NCI-H510A treated with DMSO at 0.1 percent for 48 hours (cell line): ENCODE data around the gene KRT75.

Experiments used
- DNase-seq: peaks from one replicate; lab custom pipeline; 2025; lab: John Stamatoyannopoulos, UW

KRT75 gene

DNA sequence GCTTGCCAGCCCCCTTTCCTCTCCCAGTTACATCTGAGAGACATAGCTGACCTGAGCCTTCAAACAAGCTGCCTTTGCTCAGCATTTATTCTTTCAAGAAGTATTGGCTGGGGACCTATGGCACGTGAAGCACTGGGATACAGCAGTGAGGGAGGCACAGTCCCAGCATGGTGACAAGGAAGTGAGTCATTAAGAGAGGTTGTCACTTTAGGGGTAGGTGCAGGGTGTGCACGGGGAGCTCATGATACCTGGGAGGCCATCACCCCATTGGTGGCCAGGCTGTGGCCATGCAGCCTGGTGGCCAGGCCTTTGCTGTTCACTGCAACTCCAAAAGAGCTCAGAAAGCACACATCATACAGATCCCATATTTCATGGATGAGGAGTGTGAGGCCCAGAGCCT, 5.7 kb upstream of the KRT75 start:
- DNase-seq: no peak

DNA sequence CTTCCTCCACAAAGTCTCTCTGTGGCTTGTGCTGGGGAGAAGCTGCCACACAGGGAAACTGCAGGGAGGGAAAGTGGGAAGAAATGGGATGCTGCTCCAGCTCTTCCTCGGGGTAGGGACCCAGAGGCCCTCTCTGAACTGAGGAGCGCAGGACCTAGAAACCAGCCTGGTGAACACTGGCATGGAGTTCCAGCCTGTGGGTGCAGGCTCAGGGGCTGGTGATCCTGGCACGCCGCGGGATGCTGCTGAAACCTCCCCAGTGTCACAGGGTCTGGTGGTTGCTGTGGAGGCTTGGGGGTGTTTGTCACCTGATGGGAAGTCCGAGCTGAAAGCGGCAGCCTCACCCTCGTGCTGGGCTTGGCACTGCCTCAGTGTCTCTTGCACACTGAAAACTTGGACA, 5.2 kb upstream of the KRT75 start:
- DNase-seq: no peak

DNA sequence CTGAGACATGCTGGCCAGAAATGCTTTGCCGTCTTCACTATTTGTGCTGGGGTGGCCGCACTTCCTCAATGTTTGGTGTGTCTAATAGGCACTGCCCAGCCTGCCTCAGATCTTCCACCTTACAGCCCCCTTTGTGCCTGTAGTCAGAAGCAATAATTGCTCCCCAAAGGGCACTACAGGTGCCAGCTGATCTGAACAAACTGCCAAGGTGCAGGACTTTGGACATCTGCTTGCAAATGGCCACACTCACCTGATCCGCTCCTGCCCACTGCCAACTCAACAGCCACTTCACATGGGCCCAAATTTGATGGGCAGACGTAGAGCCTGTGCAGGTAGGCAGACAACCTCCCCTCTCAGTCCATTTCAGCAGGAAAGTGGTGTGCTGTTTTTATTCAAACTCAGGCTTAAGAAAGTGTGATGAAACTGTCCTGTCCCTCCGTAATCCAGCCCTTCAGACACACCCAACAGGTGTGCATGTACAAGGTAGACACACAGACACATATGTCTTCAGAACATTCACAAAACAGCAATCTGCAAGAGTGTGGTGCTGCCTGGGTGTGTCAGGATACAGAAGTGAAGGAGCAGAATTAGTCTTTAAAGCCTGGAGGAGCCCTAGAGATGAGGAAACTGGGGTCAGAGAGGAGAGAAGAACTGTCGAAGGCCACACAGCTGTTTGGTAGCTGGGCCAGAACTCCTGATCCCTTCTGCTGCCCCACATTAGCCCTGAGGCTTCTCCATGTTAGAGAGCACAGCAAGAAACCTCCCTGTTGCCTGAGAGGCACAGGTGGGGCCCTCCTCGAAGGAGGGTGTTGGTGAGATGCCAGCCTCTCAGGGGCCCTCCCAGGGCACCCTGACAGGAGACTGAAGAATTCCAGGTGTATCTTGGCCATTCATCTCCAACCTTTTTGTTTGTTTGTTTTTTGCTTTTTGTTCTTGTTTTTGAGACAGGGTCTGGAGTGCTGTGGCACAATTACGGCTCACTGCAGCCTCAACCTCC, 4.4 kb upstream of the KRT75 start:
- no peak for DNase-seq

DNA sequence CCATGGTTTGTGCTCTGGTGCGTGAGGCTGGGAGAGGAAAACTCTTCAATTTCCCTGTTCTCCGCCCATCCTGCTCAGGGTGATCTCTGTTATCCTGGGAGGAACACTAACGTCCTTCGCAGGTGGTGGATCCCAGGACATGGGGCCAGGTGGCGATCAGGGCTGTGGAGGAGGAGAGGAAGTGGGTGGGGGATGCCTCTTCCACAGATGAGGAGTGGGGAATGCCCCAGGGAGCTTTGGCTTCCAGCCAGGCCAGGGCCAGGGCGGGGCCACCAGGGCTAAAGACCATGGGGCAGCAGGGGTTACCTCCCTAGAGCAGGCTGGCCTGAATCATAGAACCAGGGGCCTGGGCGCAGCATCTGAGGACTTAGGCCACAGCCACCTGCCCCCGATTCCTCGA, 3.3 kb upstream of the KRT75 start:
- DNase-seq: no peak

DNA sequence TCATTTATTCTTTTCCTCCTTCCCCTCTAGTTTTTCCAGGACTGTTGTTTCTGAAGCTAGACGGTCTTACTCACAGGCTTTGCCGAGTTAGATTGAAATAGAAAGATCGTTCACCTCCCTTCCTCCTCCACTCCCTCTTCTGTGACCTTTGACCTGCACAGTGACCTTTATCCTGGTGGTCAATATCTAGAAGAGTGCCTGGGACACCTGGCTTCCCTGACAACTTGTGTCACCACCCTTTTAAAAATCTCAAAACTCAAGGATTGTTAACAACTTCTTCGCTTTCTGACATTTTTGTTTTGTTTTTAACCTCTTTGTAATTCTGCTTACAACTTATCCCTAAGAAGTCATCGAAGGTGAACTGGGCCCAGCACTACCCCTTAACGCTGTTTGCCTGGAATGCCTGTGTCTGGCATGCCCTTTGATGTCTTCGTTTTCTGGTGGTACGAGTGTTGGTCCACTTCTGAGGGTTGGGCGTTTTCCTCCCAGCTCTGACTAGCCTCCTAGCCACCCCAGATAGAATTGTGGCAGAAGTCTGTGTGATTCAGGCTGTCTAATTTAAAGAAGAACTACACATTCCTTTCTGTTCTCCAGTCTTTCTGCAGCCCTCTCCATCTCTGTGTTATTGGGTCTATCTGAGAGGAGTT, 2.8 kb upstream of the KRT75 start:
- DNase-seq: no peak

DNA sequence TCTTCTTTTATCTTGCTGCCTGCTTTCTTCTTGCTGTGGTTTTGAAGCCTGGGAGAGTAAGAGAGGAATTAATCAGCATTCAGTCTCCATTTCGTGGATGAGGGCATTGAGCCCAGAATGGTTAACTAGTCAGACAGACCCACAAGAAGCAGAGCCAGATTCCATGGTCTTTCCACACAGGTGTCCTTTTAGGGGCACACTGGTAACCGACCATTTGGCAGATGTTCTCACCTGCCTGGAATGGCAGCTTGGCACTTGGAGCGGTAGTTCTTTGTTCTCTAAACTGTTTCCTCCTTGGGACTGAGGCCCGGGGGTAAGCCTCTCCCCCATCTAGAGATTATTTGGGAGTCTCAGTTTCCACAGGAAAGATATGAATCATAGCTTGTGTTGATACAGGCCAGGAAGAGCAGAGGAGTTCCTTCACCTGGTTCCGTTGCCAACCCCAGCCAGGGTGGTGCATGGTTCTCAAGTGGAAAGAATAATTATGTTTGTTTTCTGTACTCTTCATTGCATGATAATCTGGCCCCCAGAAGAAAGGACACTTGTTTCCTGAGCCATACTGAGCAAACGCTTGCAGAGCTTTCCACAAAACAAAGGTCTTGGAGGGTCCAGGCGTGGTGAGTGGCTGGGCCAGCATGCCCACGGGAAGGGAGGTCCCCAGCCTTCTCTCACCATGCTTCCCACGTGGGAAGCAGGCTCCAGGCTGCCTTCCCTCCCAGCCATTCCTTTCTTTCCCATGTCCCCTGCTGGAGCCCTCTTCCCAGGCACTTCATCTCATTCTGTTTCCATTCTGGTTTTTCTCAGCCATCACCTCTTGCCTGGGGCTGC, 2.0 kb upstream of the KRT75 start:
- no peak for DNase-seq

DNA sequence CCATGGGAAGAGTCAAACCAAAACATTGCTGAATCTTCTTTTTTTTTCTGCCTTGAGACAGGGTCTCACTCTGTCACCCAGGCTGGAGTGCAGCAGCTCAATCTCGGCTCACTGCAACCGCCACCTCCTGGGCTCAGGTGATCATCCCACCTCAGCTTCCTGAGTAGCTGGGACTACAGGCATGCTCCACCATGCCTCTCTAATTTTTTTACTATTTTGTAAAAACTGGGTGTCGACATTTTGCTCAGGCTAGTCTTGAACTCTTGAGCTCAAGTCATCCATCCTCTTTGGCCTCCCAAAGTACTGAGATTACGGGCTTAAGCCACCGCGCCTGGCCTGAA, 1.5 kb upstream of the KRT75 start:
- DNase-seq: no peak

DNA sequence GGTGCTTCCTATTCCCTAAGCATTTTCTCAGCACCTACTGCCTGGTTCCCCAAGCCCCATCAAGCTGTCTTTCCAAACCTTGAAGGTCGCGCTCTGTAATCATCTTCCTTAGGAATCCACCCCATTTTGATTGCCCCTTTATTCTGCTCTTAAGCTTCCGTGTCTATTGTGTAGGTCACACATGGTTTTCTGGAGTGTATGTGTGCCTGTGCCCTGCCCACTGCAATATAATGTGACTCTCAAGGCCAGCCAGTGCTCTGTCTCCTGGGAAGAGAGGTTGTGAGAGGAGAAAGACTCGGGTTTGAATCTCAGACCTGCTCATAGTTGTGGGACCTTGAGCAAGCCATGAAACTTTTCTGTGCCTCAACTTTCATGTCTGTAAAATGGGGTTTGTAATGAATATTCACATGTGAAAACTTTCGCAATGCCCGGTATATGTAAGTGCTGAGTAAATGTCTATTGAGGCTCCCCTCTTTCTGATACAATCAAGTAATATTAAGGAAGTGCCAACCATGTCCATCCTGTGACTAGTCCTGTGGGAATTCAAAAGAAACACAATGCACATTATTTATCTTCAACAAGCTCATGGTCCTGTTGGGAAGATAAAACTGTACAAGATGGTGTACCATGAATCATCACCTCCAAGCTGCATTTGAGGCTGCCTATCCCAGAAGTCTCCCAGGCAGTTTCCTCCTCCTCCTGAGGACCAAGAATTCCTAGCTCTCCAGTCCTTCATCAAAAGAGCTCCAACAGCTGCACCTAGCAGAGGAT, 774 bp upstream of the KRT75 start:
- no peak for DNase-seq

DNA sequence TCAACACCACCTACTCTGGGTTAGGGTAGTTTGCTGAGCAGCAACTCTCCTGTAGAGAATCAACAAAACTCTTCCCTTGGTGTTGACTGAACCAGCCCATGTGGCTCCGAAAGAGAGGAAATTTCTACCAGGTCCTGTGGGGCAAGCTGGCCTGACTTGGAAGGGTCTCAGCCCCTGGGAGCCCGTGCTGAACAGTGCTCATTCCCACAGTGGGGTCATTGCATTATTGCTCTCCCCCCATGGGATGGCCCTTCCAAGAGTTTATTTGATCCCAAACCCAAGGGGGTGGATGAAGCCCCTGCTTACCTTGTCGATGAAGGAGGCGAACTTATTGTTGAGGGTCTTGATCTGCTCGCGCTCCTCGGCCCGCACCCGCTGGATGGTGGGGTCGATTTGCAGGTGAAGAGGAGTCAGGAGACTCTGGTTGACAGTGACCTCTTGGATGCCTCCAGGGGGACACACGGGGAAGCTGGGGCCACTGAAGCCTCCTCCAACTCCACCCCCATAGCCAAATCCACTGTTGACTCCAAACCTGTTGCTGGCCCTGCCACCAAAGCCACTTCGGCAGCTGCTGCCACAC, 580 bp downstream of the KRT75 start:
- no peak for DNase-seq

DNA sequence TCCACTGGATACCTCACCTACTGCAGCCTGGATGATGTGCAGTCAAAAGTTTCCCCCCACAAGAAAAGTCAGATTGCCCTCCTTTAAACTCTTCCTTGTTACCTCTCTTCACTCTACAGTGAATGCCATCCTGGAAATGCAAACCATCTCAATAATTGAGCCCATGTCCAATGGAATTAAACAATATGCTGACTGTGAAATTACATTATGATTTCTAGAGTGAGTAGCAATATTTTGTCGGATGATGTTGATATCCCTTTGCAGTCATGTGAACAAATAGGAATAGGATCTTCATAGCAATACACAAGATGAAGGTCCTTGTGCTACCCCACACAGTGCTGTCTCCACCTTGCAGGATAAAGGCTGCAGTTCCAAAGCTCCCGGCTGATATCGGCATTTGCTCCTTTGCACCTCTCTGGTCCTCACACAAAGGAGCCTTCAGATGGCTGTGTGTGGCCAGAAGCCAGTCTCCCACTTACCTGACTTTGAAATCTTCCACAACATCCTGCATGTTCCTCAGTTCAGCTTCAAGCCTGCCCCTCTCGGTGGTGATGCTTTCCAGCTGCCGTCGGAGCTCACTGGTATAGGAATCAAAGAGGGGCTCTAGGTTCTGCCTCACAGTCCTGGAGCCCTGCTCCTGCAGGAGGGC, 1.5 kb downstream of the KRT75 start:
- no peak for DNase-seq

DNA sequence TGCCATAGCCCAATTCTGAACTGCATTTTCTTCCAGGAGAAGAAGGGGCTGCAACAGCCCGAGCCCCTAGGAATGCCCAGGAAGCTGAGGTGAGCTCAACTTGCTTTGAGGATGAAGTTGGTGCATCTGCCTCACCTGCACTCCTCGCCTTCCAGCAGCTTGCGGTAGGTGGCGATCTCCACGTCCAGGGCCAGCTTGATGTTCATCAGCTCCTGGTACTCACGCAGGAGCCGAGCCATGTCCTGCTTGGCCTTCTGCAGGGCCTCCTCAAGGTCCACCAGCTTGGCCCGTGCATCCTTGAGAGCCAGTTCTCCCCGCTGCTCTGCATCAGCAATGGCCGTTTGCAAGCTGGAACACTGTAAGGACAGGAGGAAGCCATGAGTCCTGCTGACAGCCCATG, 6.0 kb downstream of the KRT75 start:
- no peak for DNase-seq

DNA sequence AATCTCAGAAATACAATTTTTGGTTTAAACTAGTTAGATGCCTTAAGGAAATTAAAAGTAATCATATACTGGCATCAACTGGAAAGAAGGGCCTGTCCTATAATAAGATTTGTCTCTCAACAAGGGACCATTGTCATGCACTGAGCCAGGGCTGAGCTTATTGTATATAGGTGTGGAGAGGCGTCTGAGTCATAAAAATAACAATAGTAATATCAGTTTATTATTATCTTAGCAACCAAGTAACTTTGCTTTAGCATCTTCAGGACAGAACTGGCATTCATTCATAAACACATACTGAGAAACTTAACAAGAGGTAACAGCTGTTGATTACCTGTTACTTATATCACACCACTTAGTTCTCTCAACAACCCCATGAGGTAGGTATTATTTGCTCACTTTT, 7.1 kb downstream of the KRT75 start:
- DNase-seq: no peak

DNA sequence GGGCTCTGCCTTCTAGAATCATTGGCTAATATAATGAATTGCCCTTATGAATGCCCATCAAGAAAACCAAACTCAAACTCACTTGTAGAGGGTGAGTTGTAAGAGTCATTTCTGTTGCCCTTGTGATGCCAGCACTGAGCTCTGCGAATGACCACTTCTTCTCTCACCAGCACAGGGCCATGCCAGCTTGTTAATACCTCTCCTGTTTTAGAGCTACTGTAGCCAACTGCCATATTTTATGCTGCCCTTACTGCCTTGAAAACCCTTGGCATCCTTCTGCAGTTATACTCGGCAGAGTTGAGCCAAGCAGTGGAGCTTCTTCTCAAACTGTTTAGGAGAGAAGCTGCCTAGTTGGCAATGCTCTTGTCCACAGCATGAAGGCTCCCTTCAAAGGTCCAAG, 8.1 kb downstream of the KRT75 start:
- no peak for DNase-seq

DNA sequence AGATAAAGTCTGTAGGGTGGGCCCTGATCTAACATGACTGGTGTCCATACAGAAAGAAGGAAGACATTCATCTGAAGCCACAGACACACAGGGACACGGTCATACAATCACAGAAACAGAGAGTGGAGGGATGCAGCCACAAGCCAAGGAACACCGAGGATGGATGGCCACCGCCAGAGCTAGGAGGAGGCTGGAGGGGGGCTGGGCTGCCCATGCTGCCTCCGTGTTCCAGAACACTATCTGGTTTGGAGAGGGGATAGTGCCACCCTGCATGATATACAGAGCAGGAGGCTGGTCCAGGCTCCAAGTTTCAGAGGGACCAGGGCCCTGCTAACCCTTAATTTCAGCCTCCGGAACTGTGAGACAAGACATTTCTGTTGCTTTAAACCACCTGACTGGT, 8.7 kb downstream of the KRT75 start:
- DNase-seq: no peak

DNA sequence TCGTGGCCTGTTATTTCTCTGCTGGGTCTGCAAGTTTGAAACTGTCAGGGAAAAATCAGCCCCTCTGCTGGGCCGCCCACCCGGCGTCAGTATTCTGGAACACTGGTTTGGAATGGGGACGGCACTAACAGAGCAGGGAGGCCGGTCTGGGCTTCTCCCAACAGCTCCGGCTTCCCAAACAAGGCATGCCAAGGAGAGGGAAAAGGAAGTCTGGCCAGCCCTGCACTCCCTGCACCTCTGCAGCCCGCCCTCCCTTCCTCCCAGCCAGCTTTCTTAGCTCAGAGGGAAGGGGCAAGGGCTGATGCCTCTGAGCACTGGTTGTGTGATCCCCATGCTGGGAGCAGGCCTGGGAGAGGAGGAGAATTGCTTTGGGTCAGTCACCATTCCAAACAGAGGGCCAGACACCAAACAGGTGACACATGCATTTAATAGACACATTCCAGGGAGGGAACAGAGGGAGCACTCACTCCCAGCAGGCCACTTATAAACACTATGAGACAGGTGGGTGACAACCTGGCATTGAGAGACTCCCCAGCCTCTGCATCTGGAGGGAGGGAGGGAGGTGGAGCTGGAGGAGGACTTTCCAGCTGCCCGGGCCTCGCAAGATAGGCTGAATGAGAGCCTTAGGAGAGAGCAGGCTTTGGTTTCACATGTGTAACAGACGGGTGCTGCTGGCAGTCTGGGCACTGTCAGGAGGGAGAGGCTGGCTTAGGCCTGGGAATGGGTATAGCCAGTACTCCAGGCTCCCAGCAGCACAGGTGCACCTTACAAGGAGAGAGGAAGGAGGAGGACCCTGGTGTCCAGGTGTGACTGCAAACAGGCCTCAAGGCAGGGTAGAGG, 10.3 kb downstream of the KRT75 start:
- DNase-seq: peak; percentile 37

DNA sequence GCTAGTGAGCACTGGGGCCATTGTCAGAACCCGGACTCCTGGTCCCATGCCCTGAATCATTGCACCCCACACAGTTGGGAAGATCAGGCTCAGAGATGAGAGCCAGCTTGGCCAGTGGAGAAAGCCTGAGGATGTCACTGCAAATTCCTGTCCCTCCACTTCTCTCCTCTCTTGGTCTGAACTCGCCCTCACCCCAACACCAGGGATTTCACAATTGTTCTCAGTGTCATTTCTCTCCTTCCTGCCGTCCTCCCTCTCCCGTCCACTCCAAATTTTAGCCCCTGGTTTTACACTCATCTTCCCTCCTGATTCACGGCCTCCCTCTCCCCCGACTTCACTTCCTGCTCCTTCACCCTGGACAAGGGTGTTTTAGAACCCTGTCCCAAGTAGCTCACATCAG, 11.1 kb downstream of the KRT75 start:
- no peak for DNase-seq

DNA sequence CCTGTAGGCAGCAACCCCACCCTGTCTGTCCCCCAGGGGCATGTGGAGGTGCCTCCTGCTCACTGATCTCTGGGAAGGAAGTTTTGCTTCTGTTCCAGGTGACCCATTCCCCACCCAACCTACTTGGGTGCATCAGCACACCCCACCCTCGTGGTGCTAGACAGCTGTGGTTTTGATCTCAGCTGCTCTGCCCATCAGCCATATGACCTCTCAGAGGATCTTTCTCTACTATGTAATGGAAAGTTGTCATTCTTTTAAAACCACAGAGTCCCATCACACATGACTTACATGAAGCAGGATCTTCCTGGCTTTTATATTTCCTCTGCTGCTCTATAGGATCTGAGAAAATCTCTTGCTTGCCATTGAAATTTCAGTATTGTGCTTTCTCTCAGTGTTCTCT, 14.5 kb downstream of the KRT75 start:
- DNase-seq: no peak

DNA sequence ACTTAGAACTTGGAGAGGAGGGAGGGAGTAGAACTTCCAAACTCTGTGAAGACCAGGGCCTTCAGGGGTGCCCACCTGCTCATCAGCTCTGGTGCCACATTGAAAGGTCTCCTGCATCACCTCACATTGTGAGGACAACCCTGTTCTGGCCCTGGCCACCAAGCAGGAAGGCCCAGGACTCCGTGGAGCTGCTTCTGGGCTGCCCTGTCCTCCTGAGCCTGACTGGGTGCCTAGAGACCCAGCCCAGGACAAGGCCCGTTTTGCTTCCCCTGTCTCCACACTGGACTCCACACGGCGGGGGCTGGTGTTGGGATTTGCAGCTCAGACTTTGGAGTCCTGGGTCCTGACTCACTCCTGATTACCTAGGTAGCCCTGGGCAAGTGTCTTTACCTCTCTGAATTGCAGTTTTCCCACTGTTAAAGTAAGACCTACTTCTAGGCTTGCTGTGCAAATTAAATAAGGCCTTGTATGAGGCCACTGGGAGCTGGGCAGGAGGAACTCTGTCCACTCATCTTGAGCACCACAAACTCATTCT, 15.5 kb downstream of the KRT75 start:
- no peak for DNase-seq

DNA sequence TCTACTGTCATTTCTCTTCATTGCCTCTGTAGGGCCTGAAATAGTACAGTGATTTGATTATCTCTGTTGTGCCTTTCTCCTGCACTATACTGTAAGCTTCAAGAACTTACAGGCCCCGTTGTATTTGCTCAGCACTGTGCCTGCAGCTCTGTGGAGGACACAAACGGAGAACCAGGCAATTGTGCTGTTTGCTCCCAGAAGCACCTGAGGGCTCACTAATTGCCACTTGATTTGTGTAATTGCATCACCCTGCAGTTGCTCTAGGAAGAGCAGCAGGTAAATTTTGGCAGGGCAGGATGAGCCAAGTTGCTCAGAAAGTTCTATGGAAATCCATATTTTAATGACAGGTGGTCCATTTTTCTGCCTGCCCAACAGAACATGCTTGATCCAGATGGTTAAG, 16.4 kb downstream of the KRT75 start:
- peak; percentile 73 for DNase-seq

DNA sequence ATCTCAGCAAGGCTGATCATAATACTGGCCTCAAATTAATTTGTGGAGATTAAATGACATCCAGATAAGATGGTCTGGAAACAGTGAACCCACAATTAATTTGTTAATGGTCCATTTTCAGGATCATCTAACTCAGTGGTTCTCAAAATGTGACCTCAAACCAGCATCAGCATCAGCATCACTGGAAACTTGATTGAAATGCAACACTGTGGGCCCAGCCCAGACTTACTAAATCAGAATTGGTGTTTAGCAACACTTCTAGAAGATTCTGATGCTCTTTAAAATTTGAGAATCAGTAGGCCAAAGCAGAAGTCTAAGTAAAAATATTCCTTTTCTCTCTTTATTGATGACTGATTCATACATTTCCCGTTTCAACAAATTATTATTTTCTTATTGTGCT, 17.4 kb downstream of the KRT75 start:
- no peak for DNase-seq
